K562 (cell line): ENCODE results near the gene PRDM11. TPM values are rescaled to one million over a fixed set of nuclear protein-coding genes. Genes with fewer than 3 reads are reported as not detected.

ENCODE experiments used
- ATAC-seq: fragments of 200-7000 bp; cut with Tn5 transposase; 3 replicates; pipeline ENCODE4 v1.9.1; 2020; ENCODE audit warnings: moderate library complexity
- BruUV-seq: library from RNA; stranded (reverse); fragments of 400-500 nt; replicated peaks from 2 replicates; lab custom pipeline; 2021; lab: Mats Ljungman, UMichigan
- CTCF ChIA-PET: fragments of 300-600 bp; formaldehyde crosslinking; extraction: SDS; loops from one replicate; lab custom pipeline; 2021; ENCODE audit warnings: low intra/inter-chr PET ratio; lab: Yijun Ruan, JAX
- POLR2A ChIA-PET: fragments of 300-600, 350-650 bp; sonication (Branson Sonifier 250); formaldehyde crosslinking; extraction: SDS; loops from one replicate; lab custom pipeline; 2021; ENCODE audit warnings: antibody characterized with exemption, inconsistent platforms; lab: Yijun Ruan, JAX
- DNase-seq, 4 experiments: peaks; one replicate each; pipeline versions ENCODE4 v3.0.0 to v3.0.0-alpha.2; 2011 to 2018; ENCODE audit warnings: low spot score in 3 of 4, mixed read lengths in 3 of 4; ENCODE audit errors: extremely low read depth in 1 of 4
- FAIRE-seq: peaks from 2 replicates; lab custom pipeline; 2011; peaks lifted over from hg19 to GRCh38; lab: Jason Lieb, UNC
- H2AFZ ChIP-seq: 2 replicates; pipeline ENCODE4 v1.6.0; 2011; ENCODE audit warnings: low read depth, low read length, control low read depth, inconsistent platforms
- H3K27ac ChIP-seq: fragments of 200-600 bp; 3 replicates; pipeline ENCODE4 v1.8.0; 2011; ENCODE audit warnings: low read depth, mild to moderate bottlenecking, control low read depth, inconsistent platforms, low read length, moderate library complexity, mixed read lengths; ENCODE audit errors: extremely low read depth
- H3K27me3 ChIP-seq, 2 experiments: fragments of 300-600 bp in 1 of 2; 2 replicates in 1 of 2; 3 replicates in 1 of 2; pipeline versions ENCODE4 v1.6.0 to v1.8.0; 2011; ENCODE audit warnings: inconsistent platforms in 2 of 2, low read length in 2 of 2, mild to moderate bottlenecking in 1 of 2, mixed read lengths in 1 of 2, moderate library complexity in 1 of 2; ENCODE audit not compliant: control insufficient read depth in 2 of 2, insufficient read depth in 2 of 2
- H3K36me3 ChIP-seq: fragments of 300-600 bp; 3 replicates; pipeline ENCODE4 v1.8.0; 2011; ENCODE audit warnings: mild to moderate bottlenecking, low read length, inconsistent platforms; ENCODE audit not compliant: control insufficient read depth, insufficient read depth
- H3K4me1 ChIP-seq, 2 experiments: fragments of 200-600 bp in 1 of 2; replicated peaks in 1 of 2; 2 replicates in 1 of 2; 3 replicates in 1 of 2; pipeline versions ENCODE4 v1.5.1 to v1.8.0; 2011; ENCODE audit warnings: inconsistent platforms in 2 of 2, low read length in 2 of 2, mild to moderate bottlenecking in 1 of 2, mixed read lengths in 1 of 2, moderate library complexity in 1 of 2; ENCODE audit not compliant: control insufficient read depth in 2 of 2, insufficient read depth in 2 of 2
- H3K4me2 ChIP-seq: 2 replicates; pipeline ENCODE4 v1.6.1; 2011; ENCODE audit warnings: low read length, control low read depth, inconsistent platforms, mixed read lengths; ENCODE audit not compliant: insufficient read depth
- H3K4me3 ChIP-seq: fragments of 200-600 bp; sonication (generic), shearing (Covaris generic); 2 replicates; pipeline ENCODE4 v1.5.1; 2016; ENCODE audit warnings: control low read depth, inconsistent platforms
- H3K79me2 ChIP-seq: fragments of 200-600 bp; 3 replicates; pipeline ENCODE4 v1.8.0; 2011; ENCODE audit warnings: low read length, inconsistent platforms; ENCODE audit not compliant: control insufficient read depth, insufficient read depth
- H3K9ac ChIP-seq, 2 experiments: 2 replicates each; pipeline versions ENCODE4 v1.6.0 to v1.6.1; 2011; ENCODE audit warnings: low read depth in 2 of 2, low read length in 2 of 2, control low read depth in 1 of 2, inconsistent platforms in 1 of 2, mild to moderate bottlenecking in 1 of 2, mixed read lengths in 1 of 2; ENCODE audit not compliant: insufficient read depth in 1 of 2
- H3K9me1 ChIP-seq: one replicate; pipeline ENCODE4 v1.6.0; 2011; ENCODE audit warnings: inconsistent platforms, mild to moderate bottlenecking, low read length, moderate library complexity; ENCODE audit not compliant: control insufficient read depth, insufficient read depth
- H3K9me3 ChIP-seq: replicated peaks from 2 replicates; pipeline ENCODE4 v1.5.1; 2011; ENCODE audit warnings: low read depth, low read length, inconsistent platforms; ENCODE audit not compliant: control insufficient read depth, insufficient read depth
- H4K20me1 ChIP-seq: replicated peaks from 2 replicates; pipeline ENCODE4 v1.6.1; 2011; ENCODE audit warnings: low read length, inconsistent platforms, mixed read lengths; ENCODE audit not compliant: control insufficient read depth, insufficient read depth
- AFF4 ChIP-seq: sonication (generic); formaldehyde crosslinking; IDR thresholded peaks from 2 replicates; pipeline ENCODE4 v1.8.0; 2023; ENCODE audit warnings: mild to moderate bottlenecking, missing genetic modification reagents
- CBFA2T3 ChIP-seq: fragments of 450-650 bp; IDR thresholded peaks from 2 replicates; pipeline ENCODE4 v1.6.1; 2017
- NCOR1 ChIP-seq: fragments of 450-650 bp; IDR thresholded peaks from 2 replicates; pipeline ENCODE4 v1.6.1; 2016; ENCODE audit warnings: mild to moderate bottlenecking, moderate library complexity
- NEUROD1 ChIP-seq: fragments of 150-350 bp; IDR thresholded peaks from 2 replicates; pipeline ENCODE4 v1.6.1; 2014; ENCODE audit warnings: borderline replicate concordance, low read length, low read depth; ENCODE audit not compliant: partially characterized antibody
- NONO ChIP-seq, 2 experiments: fragments of 200-400 bp in 1 of 2; fragments of 450-650 bp in 1 of 2; formaldehyde crosslinking in 1 of 2; IDR thresholded peaks; 2 replicates each; pipeline ENCODE4 v1.6.1; 2017; ENCODE audit warnings: low read depth in 2 of 2, mild to moderate bottlenecking in 2 of 2, moderate library complexity in 2 of 2, low read length in 1 of 2
- PYGO2 ChIP-seq: fragments of 450-650 bp; IDR thresholded peaks from 2 replicates; pipeline ENCODE4 v1.6.1; 2016; ENCODE audit warnings: mild to moderate bottlenecking, missing genetic modification characterization, moderate library complexity, missing compliant biosample characterization
- SREBF1 ChIP-seq: fragments of 150-350 bp; IDR thresholded peaks from 2 replicates; pipeline ENCODE4 v1.6.1; 2014; ENCODE audit warnings: antibody characterized with exemption, low read depth, low read length, borderline replicate concordance
- ZBTB9 ChIP-seq: fragments of 450-650 bp; formaldehyde crosslinking; IDR thresholded peaks from 2 replicates; pipeline ENCODE4 v1.4.0; 2020; ENCODE audit warnings: mild to moderate bottlenecking, moderate library complexity
- ZFP91 ChIP-seq: sonication (generic); formaldehyde crosslinking; IDR thresholded peaks from 2 replicates; pipeline ENCODE4 v1.8.0; 2022; ENCODE audit warnings: mild to moderate bottlenecking, missing genetic modification reagents
- ZNF24 ChIP-seq: fragments of 450-650 bp; IDR thresholded peaks from 2 replicates; pipeline ENCODE4 v1.6.1; 2016
- ZNF395 ChIP-seq: fragments of 200-800 bp; sonication (Bioruptor generic); IDR thresholded peaks from 2 replicates; pipeline ENCODE4 v1.6.1; 2017; ENCODE audit warnings: missing genetic modification characterization, missing compliant biosample characterization
- ZSCAN29 ChIP-seq: fragments of 450-650 bp; IDR thresholded peaks from 2 replicates; pipeline ENCODE4 v1.6.1; 2017
- WGBS: fragments of 100-300 bp; shearing (Covaris generic); methylation state at CpG from one replicate; pipeline ENCODE4 v1.1.6; 2016; ENCODE audit warnings: low coverage, mixed read lengths; ENCODE audit not compliant: insufficient coverage; ENCODE audit errors: missing lambda C conversion rate; 5-methylcytosine and 5-hydroxymethylcytosine counted together
- in situ Hi-C: fragments of 300-500 bp; cut with MboI; formaldehyde crosslinking; loops from 4 replicates; pipeline ENCODE4 v1.15.0; 2018; ENCODE audit warnings: inconsistent platforms, mixed read lengths
- intact Hi-C: fragments of 100-400 bp; cut with micrococcal nuclease; formaldehyde crosslinking; loops from 2 replicates; pipeline ENCODE4 v1.14.2; 2022
- polyA plus RNA-seq, 8 experiments: library from polyadenylated mRNA; depleted of rRNA in 4 of 8; stranded (reverse) in 5 of 8; unstranded in 3 of 8; fragments of >200 nt; fragmentation: Nextera tagmentation in 2 of 8; fragmentation: Illumina TruSeq in 1 of 8; extraction: Ambion mirVana in 2 of 8; extraction: Trizol in 1 of 8; gene quantifications; 2 replicates each; pipeline versions ENCODE4 v1.2.1 to v1.2.3, GENCODE V29; 2011 to 2014; ENCODE audit warnings: inconsistent platforms in 1 of 8, missing spikeins in 1 of 8
- total RNA-seq, 7 experiments: library from RNA; depleted of rRNA in 6 of 7; stranded (reverse); fragments of >200 nt in 6 of 7; fragmentation: Illumina TruSeq in 2 of 7; extraction: Trizol in 2 of 7; gene quantifications; 2 replicates each; pipeline versions ENCODE4 v1.2.1 to v1.2.3, GENCODE V29; 2011 to 2021; ENCODE audit warnings: low replicate concordance in 1 of 7

The PRDM11 gene
- total and polyA plus RNA-seq, 9 of the 15 experiments (the other 6 are each of a cell fraction or from before 2014, with no cell fraction given), result 0.01 to 1.1 (median 0.29) TPM

DNA sequence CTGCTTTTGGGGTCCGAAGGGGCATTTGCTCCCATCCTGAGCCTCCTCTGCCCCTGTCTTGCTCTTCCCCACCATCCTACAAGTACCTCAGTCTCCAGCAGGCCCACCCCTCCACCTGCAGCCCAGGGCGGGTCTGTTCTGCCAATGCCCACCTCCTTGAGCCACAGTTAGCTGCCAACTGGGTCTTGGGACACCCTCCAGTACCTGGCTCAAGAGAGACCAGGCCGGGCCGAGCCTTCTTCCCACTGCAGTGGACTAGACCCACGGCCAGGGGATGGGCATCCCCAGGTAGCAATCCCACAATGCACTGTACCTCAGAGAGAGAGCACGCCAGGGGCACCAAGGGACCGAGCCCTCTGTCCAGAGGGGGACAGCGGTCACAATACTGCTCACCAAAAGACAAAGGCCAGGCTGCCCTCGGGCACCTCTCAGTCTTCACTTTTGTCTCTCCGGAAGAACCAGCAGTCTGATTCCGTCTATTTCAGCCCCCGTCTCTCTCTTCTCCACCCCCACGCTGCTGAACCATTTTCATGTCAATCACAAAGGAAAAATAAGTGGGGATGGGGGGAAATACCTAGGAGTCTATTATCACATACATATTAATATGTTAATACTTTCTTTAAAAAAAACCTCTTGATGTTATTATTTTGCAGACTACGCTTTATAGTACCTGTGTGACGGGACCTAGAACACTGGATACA lies 88.0 kb downstream of the PRDM11 start:
- no TSS peak for BruUV-seq
- Histone ChIP-seq H3K9me3 (no peaks in the 10 kb centered on the region), H3K79me2 (no peaks in the 10 kb centered on the region), H3K27me3 (peaks cover 0 to 3% of the 10 kb centered on the region in 2 experiments; a peak in 2 of 5 replicates), H3K27ac (no peak overlapping the region), H3K4me1 (peaks cover 0 to 5% of the 10 kb centered on the region in 2 experiments; a peak in 1 of 5 replicates), H4K20me1 (no peaks in the 10 kb centered on the region; the same call in 1 of the 2 replicates), H3K36me3 (no peaks in the 10 kb centered on the region), H3K4me2 (no peak overlapping the region), H2AFZ (no peak overlapping the region), H3K9ac (no peak overlapping the region), H3K4me3 (no peak overlapping the region), H3K9me1 (peaks cover 3% of the 10 kb centered on the region)
- TF ChIP-seq ZBTB9 (CRISPR knock-in tag) (no peak), ZNF395 (CRISPR knock-in tag) (no peak), SREBF1 (no peak), CBFA2T3 (no peak), NEUROD1 (no peak), NONO (IDR thresholded peaks at IDR 0.05; ENCODE audit: low read depth in 2 of 2, low read length in 1 of 2) (no peak), AFF4 (CRISPR knock-in tag) (no peak), ZSCAN29 (no peak), NCOR1 (no peak), ZNF24 (no peak), PYGO2 (no peak), ZFP91 (CRISPR knock-in tag) (no peak)
- WGBS, result 1% methylated on average over 14 of the region's 15 CpGs
- no peak for ATAC-seq
- POLR2A ChIA-PET, result no interaction called here
- in situ Hi-C loops (no loop called here), intact Hi-C loops (no loop called here)
- CTCF ChIA-PET, result no interaction called here
- no peak for FAIRE-seq
- DNase-seq, result no peak
